ENCODE data around the gene SLC22A1. TPM values are rescaled to one million over a fixed set of nuclear protein-coding genes. Genes with fewer than 3 reads are reported as not detected.

Gene SLC22A1
- total and polyA plus RNA-seq, 2 experiments from 2014 or later: 0.10 to 0.65 TPM

DNA sequence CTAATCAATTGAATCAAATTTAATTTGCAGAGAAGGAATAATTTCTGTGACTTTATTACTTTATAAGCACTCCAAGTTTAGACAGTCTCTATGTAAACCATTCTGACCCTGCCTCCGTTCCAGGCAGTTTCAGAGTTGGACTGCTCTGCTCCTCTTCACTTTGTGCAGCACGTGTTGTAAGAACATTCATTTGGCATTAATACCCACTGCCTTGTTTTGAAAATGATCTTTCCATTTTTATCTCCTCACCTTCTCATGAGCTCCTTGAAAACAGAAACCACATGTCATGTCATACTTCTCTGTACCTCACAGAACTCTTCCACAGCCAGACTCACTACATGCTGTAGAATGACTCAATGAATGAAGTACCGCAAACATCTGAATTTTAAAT, 25.5 kb downstream of the SLC22A1 start:
- no peaks in the 10 kb centered on the region for H3K9me3 Mint-ChIP-seq
- no peaks in the 10 kb centered on the region for H3K9me2 ChIP-seq (ENCODE audit: insufficient read depth)

DNA sequence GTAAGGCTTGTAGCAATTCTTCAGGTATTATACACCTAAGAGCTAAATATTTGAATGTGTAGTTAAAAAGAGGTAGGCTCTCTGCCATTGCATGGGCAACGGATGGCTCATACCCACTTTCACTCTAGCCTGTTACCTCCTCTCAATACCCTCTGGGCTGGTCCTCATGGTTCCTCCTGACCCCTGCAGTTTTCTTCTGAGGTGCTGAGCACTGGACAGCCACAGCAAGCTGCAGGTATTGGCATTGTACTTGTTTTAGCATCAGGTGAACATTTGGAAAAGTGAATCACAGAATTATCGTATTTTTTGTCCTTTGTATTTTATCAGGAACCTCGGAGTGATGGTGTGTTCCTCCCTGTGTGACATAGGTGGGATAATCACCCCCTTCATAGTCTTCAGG, 32.9 kb downstream of the SLC22A1 start:
- Mint-ChIP-seq H3K4me1 (no peaks in the 10 kb centered on the region), H3K27ac (no peak overlapping the region), H3K36me3 (ENCODE audit: low read depth) (peaks cover 6% of the 10 kb centered on the region; the same call in 2 of the 3 replicates), H3K9me3 (peaks cover 6% of the 10 kb centered on the region; the same call in 2 of the 3 replicates), H3K27me3 (ENCODE audit: insufficient read depth, low read depth, poor library complexity) (peaks cover 3% of the 10 kb centered on the region), H3K4me3 (no peak overlapping the region)
- DNase-seq (ENCODE audit: low spot score) (no peak), ATAC-seq (no peak)
- H3K27ac ChIP-seq (ENCODE audit: low read depth): no peak overlapping the region
- H3K4me3 ChIP-seq: no peak overlapping the region
- H3K27me3 ChIP-seq (ENCODE audit: insufficient read depth): no peaks in the 10 kb centered on the region
- H3K4me2 ChIP-seq: no peak overlapping the region
- no peaks in the 10 kb centered on the region; the same call in 1 of the 2 replicates for H3K9me2 ChIP-seq (ENCODE audit: insufficient read depth)
- no peaks in the 10 kb centered on the region for H3K4me1 ChIP-seq (ENCODE audit: insufficient read depth)
- H2AFZ ChIP-seq: no peak overlapping the region
- no peaks in the 10 kb centered on the region for H3F3A ChIP-seq (replicated peaks; ENCODE audit: low read depth)
- no peaks in the 10 kb centered on the region for H4K20me1 ChIP-seq (replicated peaks; ENCODE audit: insufficient read depth)
- TF ChIP-seq NANOG (IDR thresholded peaks at IDR 0.05; ENCODE audit: borderline replicate concordance): no peak
- TF ChIP-seq EZH2 (IDR thresholded peaks at IDR 0.05; ENCODE audit: low read depth, unreplicated experiment): no peak
- TF ChIP-seq EZH2phosphoT487 (IDR thresholded peaks at IDR 0.05; ENCODE audit: unreplicated experiment): no peak
- no peak for TF ChIP-seq ETS1 (IDR thresholded peaks at IDR 0.05)
- no peak for TF ChIP-seq ZNF331 (CRISPR knock-in tag; IDR thresholded peaks at IDR 0.05; ENCODE audit: low read depth)
- no peak for TF ChIP-seq POLR2AphosphoS5 (IDR thresholded peaks at IDR 0.05; ENCODE audit: low read depth)
- TF ChIP-seq, protein P1, sequence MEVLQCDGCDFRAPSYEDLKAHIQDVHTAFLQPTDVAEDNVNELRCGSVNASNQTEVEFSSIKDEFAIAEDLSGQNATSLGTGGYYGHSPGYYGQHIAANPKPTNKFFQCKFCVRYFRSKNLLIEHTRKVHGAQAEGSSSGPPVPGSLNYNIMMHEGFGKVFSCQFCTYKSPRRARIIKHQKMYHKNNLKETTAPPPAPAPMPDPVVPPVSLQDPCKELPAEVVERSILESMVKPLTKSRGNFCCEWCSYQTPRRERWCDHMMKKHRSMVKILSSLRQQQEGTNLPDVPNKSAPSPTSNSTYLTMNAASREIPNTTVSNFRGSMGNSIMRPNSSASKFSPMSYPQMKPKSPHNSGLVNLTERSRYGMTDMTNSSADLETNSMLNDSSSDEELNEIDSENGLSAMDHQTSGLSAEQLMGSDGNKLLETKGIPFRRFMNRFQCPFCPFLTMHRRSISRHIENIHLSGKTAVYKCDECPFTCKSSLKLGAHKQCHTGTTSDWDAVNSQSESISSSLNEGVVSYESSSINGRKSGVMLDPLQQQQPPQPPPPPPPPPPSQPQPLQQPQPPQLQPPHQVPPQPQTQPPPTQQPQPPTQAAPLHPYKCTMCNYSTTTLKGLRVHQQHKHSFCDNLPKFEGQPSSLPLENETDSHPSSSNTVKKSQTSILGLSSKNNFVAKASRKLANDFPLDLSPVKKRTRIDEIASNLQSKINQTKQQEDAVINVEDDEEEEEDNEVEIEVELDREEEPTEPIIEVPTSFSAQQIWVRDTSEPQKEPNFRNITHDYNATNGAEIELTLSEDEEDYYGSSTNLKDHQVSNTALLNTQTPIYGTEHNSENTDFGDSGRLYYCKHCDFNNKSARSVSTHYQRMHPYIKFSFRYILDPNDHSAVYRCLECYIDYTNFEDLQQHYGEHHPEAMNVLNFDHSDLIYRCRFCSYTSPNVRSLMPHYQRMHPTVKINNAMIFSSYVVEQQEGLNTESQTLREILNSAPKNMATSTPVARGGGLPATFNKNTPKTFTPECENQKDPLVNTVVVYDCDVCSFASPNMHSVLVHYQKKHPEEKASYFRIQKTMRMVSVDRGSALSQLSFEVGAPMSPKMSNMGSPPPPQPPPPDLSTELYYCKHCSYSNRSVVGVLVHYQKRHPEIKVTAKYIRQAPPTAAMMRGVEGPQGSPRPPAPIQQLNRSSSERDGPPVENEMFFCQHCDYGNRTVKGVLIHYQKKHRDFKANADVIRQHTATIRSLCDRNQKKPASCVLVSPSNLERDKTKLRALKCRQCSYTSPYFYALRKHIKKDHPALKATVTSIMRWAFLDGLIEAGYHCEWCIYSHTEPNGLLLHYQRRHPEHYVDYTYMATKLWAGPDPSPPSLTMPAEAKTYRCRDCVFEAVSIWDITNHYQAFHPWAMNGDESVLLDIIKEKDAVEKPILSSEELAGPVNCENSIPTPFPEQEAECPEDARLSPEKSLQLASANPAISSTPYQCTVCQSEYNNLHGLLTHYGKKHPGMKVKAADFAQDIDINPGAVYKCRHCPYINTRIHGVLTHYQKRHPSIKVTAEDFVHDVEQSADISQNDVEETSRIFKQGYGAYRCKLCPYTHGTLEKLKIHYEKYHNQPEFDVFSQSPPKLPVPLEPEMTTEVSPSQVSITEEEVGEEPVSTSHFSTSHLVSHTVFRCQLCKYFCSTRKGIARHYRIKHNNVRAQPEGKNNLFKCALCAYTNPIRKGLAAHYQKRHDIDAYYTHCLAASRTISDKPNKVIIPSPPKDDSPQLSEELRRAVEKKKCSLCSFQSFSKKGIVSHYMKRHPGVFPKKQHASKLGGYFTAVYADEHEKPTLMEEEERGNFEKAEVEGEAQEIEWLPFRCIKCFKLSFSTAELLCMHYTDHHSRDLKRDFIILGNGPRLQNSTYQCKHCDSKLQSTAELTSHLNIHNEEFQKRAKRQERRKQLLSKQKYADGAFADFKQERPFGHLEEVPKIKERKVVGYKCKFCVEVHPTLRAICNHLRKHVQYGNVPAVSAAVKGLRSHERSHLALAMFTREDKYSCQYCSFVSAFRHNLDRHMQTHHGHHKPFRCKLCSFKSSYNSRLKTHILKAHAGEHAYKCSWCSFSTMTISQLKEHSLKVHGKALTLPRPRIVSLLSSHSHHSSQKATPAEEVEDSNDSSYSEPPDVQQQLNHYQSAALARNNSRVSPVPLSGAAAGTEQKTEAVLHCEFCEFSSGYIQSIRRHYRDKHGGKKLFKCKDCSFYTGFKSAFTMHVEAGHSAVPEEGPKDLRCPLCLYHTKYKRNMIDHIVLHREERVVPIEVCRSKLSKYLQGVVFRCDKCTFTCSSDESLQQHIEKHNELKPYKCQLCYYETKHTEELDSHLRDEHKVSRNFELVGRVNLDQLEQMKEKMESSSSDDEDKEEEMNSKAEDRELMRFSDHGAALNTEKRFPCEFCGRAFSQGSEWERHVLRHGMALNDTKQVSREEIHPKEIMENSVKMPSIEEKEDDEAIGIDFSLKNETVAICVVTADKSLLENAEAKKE (CRISPR knock-in tag; IDR thresholded peaks at IDR 0.05): no peak
- no peak for TF ChIP-seq CREB1 (CRISPR knock-in tag; IDR thresholded peaks at IDR 0.05; ENCODE audit: low read depth)
- H3K79me2 ChIP-seq (replicated peaks; ENCODE audit: insufficient read depth): no peaks in the 10 kb centered on the region
- H3K36me3 ChIP-seq (ENCODE audit: insufficient read depth): no peaks in the 10 kb centered on the region

More for the DNA sequence above, 25.5 kb downstream of the SLC22A1 start:
- Histone ChIP-seq H2AFZ (no peak overlapping the region), H3K79me2 (replicated peaks; ENCODE audit: insufficient read depth) (no peaks in the 10 kb centered on the region), H3K27ac (ENCODE audit: low read depth) (no peak overlapping the region), H3K4me1 (ENCODE audit: insufficient read depth) (no peaks in the 10 kb centered on the region), H3K4me2 (no peak overlapping the region), H4K20me1 (replicated peaks; ENCODE audit: insufficient read depth) (no peaks in the 10 kb centered on the region), H3F3A (replicated peaks; ENCODE audit: low read depth) (no peaks in the 10 kb centered on the region), H3K36me3 (ENCODE audit: insufficient read depth) (no peaks in the 10 kb centered on the region), H3K4me3 (no peak overlapping the region), H3K27me3 (ENCODE audit: insufficient read depth) (no peaks in the 10 kb centered on the region)
- Mint-ChIP-seq H3K27me3 (ENCODE audit: insufficient read depth, low read depth, poor library complexity) (peaks cover 3% of the 10 kb centered on the region), H3K4me3 (no peak overlapping the region), H3K36me3 (ENCODE audit: low read depth) (no peaks in the 10 kb centered on the region; the same call in 2 of the 3 replicates), H3K27ac (no peak overlapping the region), H3K4me1 (no peaks in the 10 kb centered on the region)
- no peak for TF ChIP-seq NANOG (IDR thresholded peaks at IDR 0.05; ENCODE audit: borderline replicate concordance)
- no peak for TF ChIP-seq JUNB (IDR thresholded peaks at IDR 0.05; ENCODE audit: unreplicated experiment)
- no peak for TF ChIP-seq ZNF331 (CRISPR knock-in tag; IDR thresholded peaks at IDR 0.05; ENCODE audit: low read depth)
- TF ChIP-seq EZH2 (IDR thresholded peaks at IDR 0.05; ENCODE audit: low read depth, unreplicated experiment): no peak
- TF ChIP-seq STAT1 (IDR thresholded peaks at IDR 0.05; ENCODE audit: unreplicated experiment): no peak
- DNase-seq (ENCODE audit: low spot score): no peak
- ATAC-seq: no peak

Data from GM23338 (cell line).